Heart left ventricle (tissue), 13 donors: Measurements from ENCODE around the gene DENND1C.

Experiments used
- CTCF ChIP-seq, 12 donors: fragments of 200-600 bp; sonication (generic) in 4 of 12; IDR thresholded peaks; one replicate each; pipeline versions ENCODE4 v1.5.0 to v1.8.0; 2018 to 2022; ENCODE audit warnings: antibody characterized with exemption in 12 of 12, mild to moderate bottlenecking in 5 of 12
- POLR2A ChIP-seq, 2 donors: fragments of 450-650 bp; IDR thresholded peaks; one replicate each; pipeline ENCODE4 v1.6.1; 2017; ENCODE audit warnings: antibody characterized with exemption in 2 of 2, mild to moderate bottlenecking in 2 of 2, moderate library complexity in 2 of 2
- donor health status: ischemic (EF 13 %, LVEDD 7.1; RV severe dilation, severe dysfunction).
- donor health status: DM: no; HTN: yes; CAD: no.
- donor health status: DM: no; HTN: no; CAD: no.
- donor health status: ischemic (EF 25% LVEDD 6.9; RV normal size, moderate dysfunction).
- donor health status: ischemic (EF 25% LVEDD 5.7; RV mildly dilated, moderate dysfunction).
- donor health status: ischemic (EF 35%, LVEDD 5.7; RV mildly dilated, moderate dysfunction).
- donor health status: nonischemic (EF 11% LVEDD 7.7; RV severe dilation, severe dysfunction).
- donor health status: DM: yes; HTN: yes; CAD: no.
- donor health status: PGD.
- donor health status: ischemic (EF 29% LVEDD 5.4; RV normal size, mild dysfunction).
- donor health status: nonischemic (EF 23%, LVEDD 6.1; RV moderate dilation, normal function).

DNA sequence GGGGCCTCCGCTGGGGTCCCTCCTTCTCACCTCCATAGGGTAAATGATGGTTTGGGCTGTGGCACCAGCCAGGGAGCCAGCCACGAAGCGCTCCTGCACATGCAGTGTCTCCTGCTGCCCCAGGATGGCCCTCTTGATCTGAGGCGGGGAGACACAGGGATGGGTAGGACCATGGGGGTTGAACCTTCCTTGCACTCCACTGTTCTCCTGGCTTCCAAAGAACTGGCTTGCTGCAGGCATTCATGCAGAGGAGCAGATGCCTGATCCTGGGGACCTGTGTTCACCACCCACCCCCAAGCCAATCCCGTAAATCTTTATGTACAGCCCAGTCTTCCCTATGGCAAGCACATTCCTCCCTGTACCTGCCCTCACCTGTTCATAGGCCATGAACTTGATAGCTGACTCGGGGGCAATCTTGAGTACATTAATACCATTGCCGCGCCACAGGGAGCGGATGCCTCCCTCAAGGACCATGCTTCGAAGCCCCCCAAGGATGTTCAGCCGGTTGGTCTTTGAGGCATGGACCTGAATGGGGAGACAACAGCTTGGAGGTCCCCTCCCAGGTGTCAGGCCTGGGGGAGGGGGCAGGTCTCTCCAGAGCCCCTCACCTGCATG, 27.5 kb downstream of the DENND1C start:
- TF ChIP-seq CTCF (IDR thresholded peaks at IDR 0.05) (no peak), POLR2A (IDR thresholded peaks at IDR 0.05) (no peak)
